Measurements from ENCODE around the gene CCP110.
A peak's percentile ranks its signal among the peaks of the same experiment; 100 is the strongest.
"Not testable (repeated sequence)": the region's sequence is repeated elsewhere in the genome, so short reads cannot be mapped to it uniquely, and the experiment has no call there.

The CCP110 gene

DNA sequence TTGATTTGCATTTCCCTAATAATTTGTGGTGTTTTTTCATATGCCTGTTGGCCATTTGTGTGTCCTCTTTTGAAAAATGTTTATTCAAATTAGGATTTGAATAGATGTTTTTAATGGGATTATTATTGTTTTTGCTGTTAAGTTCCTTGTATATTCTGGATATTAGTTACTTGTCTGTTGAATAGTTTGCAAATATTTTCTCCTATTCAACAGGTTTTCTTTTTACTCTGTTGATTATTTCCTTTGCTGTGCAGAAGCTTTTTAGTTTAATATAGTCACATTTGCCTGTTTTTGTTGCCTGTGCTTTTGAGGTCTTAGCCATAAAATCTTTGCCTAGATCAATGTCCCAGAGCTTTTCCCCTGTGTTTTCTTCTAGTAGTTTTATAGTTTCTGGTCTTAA is 11.4 kb upstream of the CCP110 start:
- DNase-seq, result no peak

DNA sequence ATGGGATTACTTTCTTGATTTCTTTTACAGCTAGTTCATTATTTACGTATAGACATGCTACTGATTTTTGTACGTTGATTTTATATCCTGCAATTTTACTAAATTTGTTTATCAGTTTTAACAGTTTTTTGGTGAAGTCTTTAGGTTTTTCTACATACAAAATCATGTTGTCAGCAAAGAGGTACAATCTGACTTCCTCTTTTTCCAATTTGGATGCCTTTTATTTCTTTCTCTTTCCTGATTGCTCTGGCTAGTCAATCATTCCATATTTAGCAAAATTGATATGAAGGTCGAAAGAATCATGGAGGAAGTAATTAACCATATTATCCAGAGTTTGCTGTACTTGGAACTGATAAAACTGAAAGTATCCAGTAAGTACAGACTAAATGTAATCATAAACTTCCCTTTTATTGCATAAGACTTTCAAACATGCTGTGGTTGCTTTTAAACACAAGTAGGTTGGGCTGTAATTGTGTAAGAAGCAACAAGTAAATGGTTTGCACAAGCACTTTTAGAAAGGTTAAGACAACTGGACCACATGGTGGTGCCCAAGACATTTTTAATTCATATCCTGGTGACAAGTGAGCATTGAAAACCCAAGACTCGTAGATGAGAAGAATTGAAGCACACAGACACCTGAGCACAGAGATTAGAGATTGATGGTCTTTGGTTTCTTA is 10.2 kb upstream of the CCP110 start:
- DNase-seq, result no peak

DNA sequence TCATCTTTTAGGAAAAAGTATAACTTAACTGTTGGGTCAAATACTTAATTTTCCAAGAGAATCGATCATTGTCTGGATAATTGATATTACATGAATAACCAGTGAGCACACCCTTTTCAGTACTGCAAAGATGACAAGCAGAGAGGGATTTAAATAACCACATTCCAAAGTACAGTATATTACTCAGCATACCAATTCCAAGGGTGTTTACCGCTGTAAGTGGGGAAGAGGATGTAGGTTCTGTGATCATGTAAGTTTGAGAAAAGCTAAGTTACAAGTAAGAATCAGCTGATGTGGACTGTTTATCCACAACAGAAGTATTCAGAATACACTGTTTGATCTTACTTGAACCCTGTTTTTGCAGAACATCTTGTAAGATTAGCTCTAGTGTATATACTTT is 8.0 kb upstream of the CCP110 start:
- DNase-seq, result no peak

DNA sequence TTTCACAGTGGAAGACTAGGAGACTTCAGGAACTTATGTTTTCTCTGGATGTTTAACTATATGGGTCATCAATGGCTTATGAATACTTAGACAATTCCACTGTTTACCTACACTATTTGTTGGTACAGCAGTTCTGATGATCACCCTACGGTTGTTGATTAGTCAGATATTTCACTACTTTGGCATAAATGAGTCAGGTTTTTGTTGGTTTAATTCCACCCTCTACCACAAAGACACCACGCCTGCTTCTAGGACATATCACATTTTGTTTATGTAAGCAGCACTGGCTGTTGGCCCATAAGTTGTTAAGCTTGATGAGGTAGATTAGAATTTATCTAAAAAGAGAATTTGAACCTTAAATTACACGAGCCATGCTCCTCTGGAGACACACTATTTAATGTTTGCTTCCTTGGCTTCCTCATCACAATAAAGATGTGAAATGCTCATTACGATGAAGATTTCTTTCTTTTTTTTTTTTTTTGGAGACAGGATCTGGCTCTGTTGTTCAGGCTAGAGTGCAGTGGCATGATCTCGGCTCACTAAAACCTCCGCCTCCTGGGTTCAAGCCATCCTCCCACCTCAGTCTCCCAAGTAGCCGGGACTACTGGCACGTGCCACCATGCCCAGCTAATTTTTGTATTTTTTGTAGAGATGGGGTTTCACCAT is 6.2 kb upstream of the CCP110 start:
- no peak for DNase-seq

DNA sequence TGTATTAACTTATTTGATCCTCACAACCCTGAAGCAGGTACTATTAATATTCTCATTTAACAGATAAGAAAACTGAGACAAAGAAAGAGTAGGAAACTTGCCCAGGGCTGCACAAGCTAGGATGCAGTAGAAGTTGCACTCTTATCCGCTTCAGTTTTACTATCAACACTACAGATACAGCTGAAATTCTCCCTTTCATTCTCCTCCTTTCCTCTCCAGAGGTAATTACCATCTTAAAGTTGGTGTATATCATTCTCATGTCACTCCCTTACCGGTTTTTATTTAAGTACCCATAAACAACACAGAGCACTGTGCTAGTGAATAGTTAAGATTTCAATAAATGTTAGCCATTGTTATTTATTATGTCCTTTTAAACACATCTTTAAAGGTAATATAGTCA is 5.4 kb upstream of the CCP110 start:
- no peak for DNase-seq

- no peak for DNase-seq
Measured at GRCh38 chr16:19520861-19521331, 2.8 kb upstream of the CCP110 start.

DNA sequence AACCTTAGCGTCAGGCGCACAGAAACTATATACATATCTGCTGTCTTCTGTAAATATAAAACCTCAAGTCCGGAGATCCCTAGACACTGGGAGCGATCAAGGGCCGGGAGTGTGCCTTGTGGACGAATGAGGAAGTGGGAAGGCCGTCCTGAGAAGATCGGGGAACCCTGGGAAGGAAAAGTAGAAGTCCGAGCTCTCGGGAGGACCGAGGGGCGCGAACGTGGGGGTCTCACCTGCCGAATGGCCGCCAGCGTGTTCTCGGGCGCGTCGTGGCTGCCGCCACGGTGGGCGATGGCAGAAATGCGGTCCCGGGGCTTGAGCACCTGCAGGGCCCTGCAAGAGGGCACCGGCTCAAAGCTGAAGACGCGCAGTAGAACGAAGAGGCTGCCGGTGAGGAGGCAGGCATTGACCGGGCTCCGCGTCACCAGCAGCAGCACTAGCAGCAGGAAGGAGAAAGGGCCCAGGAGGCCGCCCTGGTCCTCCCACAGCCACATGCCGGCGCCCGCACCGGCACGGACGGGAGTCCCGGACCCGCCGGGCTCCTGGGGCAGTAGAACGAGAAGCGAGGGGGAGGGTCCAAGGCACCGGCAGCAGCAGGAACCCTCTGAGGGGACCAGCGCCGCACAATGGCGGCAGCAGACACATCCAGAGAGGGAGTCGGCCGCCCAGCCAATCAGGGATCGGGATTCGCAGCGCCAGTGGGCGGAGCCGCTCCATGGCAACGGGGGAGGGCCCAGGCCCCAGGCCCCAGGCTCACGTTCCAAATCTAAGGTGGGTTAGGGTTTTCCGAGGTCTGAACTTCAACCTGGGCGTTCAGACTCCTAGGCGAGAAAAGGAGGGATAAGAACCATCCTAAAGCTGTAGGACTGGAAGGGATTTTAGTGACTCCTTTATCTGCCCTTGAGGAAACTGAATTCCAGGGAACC is 2.0 kb upstream of the CCP110 start, which contains the start of gene GDE1:
TSS of gene GDE1 (minus strand) at position 628 of the 926 bp plus-strand sequence. CDS start at position 494, 134 bp downstream.
- DNase-seq, result peak; percentile 95

- DNase-seq, result no peak
Measured at GRCh38 chr16:19522397-19522732, 1.4 kb upstream of the CCP110 start.

DNA sequence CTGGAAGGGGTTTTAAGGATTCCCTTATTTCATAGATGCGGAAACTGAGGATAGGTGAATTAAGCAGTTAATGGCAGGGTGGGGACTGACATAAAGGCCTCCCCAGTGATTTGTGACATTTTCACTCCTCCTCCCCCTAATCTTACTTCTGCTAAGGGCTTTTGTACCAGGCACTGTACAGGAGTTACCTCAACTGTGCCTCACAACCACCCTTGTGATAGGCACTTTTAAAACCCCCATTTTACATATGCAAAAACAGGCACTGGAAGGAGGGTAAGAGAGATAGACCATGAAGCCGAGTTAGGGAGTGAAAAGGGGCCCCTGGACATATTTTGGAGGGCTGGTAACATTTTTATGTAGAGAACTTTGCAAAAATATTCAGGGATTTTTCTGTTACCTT is 982 bp upstream of the CCP110 start:
- DNase-seq, result no peak

GRCh38 chr16:19523184-19523558 is 571 bp upstream of the CCP110 start:
- no peak for DNase-seq

GRCh38 chr16:19524356-19524615 is 544 bp downstream of the CCP110 start:
- no peak for DNase-seq

DNA sequence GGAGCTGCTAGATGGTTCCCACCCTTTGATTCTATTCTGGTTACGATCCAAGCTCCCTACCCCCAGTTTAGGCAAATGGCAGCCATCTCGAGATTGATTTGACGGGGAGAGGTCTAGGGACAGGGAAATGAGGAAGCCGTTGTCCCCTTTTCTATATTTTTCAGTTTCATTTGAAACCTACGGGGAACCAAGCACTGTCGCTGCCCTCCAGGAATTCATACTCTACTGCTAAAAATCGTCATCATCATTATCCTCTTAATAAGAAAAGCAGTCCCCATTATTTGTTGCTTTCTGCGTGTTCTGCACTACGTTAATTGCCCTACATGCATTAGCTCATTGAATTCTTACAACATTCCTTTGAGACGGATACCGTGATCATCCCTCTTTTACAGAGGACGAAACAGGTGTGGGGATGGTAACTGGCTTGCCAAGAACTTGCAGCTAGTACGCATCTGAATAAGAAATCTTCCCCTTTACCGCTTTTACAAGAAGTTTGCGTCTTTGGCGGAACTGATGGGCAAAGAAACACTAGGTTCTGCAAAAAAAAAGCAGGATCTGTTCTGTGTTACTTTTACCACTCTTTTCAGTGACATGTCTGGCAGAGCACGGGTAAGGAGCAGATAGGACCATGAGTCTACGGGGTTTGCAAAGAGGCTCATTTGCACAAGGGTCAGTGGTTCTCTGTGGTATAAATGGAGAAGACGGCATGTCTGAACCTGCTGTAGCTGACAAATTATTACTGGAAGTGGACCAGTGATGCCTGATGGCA is 1.1 kb downstream of the CCP110 start:
- no peak for DNase-seq

DNA sequence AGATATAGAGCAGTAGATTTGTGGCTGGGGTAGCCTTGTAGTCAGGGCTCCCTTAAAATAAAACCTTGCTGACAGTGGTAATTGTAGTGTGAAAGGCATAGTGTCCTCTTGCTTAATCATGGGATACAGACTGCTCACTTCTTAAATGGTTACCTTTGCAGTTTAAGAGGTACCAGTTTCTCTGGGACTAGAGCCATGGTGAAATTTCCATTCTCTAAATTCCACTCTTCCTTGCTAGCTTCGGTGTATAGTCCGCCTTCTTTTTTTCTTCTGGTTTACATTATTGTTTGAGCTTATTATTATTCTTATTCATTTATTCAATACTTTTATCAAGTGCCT is 1.6 kb downstream of the CCP110 start:
- DNase-seq, result no peak

GRCh38 chr16:19527161-19527560 is 3.4 kb downstream of the CCP110 start:
- no peak for DNase-seq

DNA sequence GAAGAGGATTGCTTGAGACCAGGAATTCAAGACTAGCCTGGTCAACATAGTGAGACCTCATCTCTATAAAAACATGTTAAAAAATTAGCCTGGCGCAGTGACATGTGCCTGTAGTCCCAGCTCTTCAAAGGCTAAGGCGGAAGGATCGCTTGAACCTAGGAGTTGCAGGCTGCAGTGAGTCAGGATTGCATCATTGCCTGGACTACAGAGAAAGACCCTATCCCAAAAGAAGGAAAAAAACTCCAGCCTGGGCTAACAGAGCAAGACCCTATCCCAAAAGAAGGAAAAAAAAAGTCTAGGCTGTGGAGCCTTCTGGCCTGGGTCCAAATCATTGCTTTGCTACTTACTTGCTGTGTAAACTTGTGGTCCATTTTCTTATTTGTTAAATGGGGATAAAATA is 4.9 kb downstream of the CCP110 start:
- no peak for DNase-seq

DNA sequence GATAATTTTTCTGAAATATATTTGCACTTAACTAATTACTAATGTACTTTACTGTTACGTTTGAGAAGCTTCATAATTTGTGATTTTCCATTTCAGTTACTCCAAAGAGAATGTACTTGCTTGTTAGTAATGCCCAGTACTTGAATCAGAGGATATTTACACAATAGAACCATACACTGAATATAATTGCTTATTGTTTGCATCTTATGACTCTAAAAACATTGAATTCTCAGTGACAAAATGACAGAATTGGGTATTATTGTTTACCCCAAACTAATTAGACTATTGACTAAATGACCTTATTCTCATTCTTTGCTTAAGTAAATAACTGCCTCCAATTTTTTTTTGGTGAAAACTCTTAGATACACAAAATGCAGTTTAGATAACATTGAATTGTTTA is 8.9 kb downstream of the CCP110 start:
- no peak for DNase-seq

DNA sequence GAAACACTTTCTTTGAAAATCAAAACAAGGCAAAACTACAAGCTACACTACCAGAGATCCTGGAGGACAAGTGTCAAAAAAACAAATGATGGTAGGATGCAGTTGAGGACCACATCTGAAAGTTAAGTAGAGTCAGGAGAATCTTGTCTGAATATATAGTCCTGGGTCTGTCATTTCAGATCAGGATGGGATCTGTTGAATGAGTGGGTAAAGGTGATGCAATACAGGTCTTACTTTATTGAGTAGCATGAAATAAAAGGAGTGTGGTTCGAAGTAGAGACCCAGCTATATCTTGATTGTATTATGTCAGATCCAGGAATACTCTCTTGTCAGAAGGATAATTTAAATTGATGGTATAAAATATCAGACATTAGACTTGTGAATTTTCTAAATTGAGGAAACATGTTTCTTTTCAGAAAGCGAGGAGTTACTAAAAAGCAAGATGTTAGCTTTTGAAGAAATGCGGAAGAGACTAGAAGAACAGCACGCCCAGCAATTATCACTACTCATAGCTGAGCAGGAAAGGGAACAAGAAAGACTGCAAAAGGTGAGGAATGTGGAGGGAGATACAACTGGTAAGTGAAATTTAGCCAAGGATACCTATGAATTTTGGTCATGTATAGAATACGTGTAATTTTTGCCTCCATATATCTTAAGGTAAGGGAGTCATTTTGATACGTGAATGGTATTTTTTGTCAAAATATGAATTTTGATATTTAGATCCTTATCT is 16.7 kb downstream of the CCP110 start:
- no peak for DNase-seq

GRCh38 chr16:19542138-19542821 is 18.5 kb downstream of the CCP110 start:
- no peak for DNase-seq

- not testable (repeated sequence) for DNase-seq
Measured at GRCh38 chr16:19543278-19543996, 19.7 kb downstream of the CCP110 start.

DNA sequence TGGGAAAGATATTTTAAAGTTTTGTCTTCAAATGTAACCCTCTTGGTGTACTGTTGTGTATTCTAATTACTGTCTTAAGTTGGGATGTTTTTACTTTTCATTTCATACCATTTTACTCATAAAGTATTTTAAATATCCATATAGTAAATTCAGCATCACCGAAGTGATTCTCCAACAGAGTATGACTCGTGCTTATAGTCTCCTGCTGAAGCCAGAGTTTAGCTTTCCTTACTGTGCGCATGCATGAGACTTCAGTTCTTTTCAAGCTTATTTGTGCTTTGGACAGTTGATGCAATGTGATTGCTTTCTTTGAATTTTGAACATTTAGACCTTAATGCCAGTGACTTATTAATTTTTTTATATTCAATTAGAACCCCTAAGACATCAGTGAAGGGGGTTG is 24.4 kb downstream of the CCP110 start:
- no peak for DNase-seq

DNA sequence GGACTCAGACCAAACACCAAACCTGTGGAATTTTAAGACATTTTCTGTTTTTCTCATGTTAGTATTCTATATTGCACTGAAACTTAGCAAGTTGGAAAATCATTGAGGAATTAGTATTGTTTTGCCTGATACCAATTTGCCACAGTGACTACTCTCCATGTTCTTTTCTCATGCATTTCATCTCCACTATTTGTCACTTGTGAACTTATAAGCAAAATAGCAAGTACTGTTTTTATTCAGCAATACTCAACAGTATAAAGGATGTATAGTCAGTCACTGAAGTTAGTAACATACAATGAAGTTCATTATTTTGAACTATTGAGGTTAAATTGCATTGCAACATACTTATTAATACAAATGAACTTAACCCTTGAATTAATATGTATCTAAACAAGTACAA is 25.9 kb downstream of the CCP110 start:
- no peak for DNase-seq

Measured in activated T-cell treated with anti-CD3 and anti-CD28 coated beads, Interleukin-2, amount 50 U/mL, for 1 hour (primary cell).